AG09319 (cell line): ENCODE data around the gene EML6.

Experiments
- DNase-seq: peaks from one replicate; pipeline ENCODE4 v3.0.0-alpha.2; 2010; ENCODE audit warnings: low read depth; ENCODE audit errors: extremely low read depth
- TF ChIP-seq, protein P1 (sequence below): IDR thresholded peaks from 2 replicates; pipeline ENCODE4 v1.5.1; 2011; ENCODE audit warnings: low read depth, mild to moderate bottlenecking, inconsistent platforms, low read length, moderate library complexity

The EML6 gene

GRCh38 chr2:54801352-54801751 lies 77.9 kb downstream of the EML6 start:
- TF ChIP-seq, protein P1, sequence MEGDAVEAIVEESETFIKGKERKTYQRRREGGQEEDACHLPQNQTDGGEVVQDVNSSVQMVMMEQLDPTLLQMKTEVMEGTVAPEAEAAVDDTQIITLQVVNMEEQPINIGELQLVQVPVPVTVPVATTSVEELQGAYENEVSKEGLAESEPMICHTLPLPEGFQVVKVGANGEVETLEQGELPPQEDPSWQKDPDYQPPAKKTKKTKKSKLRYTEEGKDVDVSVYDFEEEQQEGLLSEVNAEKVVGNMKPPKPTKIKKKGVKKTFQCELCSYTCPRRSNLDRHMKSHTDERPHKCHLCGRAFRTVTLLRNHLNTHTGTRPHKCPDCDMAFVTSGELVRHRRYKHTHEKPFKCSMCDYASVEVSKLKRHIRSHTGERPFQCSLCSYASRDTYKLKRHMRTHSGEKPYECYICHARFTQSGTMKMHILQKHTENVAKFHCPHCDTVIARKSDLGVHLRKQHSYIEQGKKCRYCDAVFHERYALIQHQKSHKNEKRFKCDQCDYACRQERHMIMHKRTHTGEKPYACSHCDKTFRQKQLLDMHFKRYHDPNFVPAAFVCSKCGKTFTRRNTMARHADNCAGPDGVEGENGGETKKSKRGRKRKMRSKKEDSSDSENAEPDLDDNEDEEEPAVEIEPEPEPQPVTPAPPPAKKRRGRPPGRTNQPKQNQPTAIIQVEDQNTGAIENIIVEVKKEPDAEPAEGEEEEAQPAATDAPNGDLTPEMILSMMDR: no peak
- no peak for DNase-seq

DNA sequence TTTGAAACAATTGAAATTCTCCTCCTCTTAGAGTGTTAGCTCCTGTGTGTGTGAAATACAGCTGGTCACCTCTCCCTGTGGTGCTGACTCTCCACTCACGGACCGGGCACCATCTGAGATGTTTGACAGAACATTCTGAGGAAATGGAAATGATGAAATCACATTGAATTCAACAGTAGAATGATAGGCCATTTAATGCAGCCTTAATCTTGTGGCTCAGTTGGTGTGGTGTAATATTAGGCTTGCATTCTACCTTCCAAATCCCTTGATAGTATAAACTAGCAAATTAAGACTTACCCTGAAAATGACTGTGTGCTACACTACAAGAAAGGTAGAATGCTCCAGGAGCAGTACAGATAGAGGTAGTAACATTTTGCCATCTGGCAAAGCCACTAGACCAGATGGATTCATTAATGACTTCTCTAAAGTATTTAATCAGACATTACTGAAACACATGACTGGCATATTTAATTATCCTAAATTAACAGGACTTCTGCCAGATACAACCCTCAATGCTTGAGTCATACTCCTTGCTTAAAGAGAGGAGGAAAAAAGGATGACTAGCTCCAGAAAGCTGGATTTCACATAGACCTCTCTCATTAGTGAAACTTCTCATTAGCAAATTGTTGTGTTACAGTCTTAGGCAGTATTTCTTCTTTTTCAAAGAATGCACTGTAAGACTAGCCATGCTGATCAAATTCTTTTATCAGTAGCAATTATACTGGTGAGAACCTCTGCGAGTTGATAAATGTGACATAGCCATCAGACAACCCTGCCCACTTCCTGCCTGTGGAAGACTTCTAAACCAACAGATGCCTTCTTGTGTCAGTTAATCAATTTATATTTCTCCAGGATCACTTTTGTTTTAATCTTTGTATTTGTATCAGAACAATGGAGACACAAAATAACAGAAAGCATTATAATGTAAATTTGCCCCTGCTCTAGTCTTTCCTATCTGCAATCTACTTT lies 80.6 kb downstream of the EML6 start:
- no peak for DNase-seq
- TF ChIP-seq, protein P1: no peak

GRCh38 chr2:54805255-54805654 lies 81.8 kb downstream of the EML6 start:
- DNase-seq: no peak
- TF ChIP-seq, protein P1: no peak

DNA sequence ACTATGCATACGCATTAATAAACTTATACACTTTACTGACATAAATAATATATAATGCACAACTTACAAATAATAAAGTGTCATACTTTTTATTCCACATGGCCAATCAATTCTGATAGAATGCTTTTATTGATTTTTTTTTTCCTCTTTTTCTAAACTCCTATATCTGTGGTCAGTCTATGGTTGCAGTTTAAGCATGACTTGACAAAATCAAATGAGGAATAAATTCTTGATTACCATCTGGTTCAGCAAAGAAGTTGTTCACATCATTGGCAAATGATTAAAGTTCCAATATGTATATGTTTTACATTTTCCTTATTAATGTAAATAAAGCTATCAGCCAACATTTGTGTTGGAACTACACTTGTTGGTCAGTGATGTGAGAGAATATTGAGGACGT lies 83.5 kb downstream of the EML6 start:
- TF ChIP-seq, protein P1: no peak

DNA sequence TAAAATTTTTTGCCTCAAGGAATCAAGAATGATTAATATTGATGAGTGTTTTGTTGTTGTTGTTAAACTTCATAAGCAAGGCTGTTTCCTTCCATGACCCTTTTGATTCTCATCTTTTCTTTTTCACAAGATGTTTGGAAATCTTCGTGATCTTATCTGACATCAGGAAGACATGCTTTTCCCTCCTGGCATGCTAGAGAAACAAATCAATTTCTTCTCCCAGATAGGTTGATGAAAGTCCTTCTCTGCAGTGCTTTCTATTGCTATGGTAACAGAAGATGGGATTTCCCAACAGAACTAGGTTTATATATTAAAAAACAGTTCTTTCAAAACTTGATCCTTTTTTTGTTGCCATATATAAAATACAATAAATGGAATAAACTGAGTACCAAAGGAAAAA lies 85.2 kb downstream of the EML6 start:
- no peak for DNase-seq
- TF ChIP-seq, protein P1: no peak

More for the DNA sequence above, 83.5 kb downstream of the EML6 start:
- no peak for DNase-seq

- DNase-seq: no peak
- TF ChIP-seq, protein P1: no peak
Measured at GRCh38 chr2:54809819-54810218, 86.4 kb downstream of the EML6 start.

DNA sequence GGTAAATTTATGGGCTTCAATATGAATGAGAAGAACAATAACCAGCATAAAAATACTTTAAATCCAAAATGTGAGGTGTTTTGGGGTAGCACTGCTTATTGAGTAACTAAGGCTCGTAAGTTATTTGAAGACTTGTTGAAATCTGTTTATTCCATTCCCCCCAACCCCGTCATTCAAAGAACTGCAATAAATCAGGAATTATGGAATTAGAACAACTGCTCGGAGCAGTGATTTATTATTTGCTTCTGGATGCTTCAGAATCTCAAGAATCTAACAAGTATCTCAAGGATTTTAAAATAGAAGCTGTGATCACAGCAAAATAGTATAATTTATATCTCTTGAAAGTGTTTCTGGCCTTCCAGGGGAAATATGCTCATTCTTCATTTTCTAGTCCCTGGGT lies 86.8 kb downstream of the EML6 start:
- no peak for DNase-seq
- TF ChIP-seq, protein P1: no peak
